ENCODE data around the gene DTNB. TPM values are rescaled to one million over a fixed set of nuclear protein-coding genes. Genes with fewer than 3 reads are reported as not detected.

Gene DTNB
- polyA plus RNA-seq, 1 donor from 2014 or later = 22.5 TPM

- no peaks in the 10 kb centered on the region for H3K27me3 ChIP-seq (ENCODE audit: insufficient read depth, low read depth, low read length)
- no peaks in the 10 kb centered on the region for H3K79me2 ChIP-seq (replicated peaks; ENCODE audit: insufficient read depth, low read length)
- H3K9me3 ChIP-seq (ENCODE audit: low read length) = no peaks in the 10 kb centered on the region
- H3F3A ChIP-seq (ENCODE audit: insufficient read depth, low read length, poor library complexity, severe bottlenecking) = no peaks in the 10 kb centered on the region
- H3K9ac ChIP-seq (ENCODE audit: low read length) = no peak overlapping the region
- H4K20me1 ChIP-seq (ENCODE audit: insufficient read depth) = no peaks in the 10 kb centered on the region
- H2AFZ ChIP-seq (ENCODE audit: low read depth, low read length) = no peak overlapping the region
- no peaks in the 10 kb centered on the region for H3K36me3 ChIP-seq (ENCODE audit: insufficient read depth, low read length)
- H3K9me2 ChIP-seq (ENCODE audit: insufficient read depth, low read length) = no peaks in the 10 kb centered on the region
- no peak overlapping the region for H3K4me2 ChIP-seq (ENCODE audit: low read length)
- TF ChIP-seq, protein P1, sequence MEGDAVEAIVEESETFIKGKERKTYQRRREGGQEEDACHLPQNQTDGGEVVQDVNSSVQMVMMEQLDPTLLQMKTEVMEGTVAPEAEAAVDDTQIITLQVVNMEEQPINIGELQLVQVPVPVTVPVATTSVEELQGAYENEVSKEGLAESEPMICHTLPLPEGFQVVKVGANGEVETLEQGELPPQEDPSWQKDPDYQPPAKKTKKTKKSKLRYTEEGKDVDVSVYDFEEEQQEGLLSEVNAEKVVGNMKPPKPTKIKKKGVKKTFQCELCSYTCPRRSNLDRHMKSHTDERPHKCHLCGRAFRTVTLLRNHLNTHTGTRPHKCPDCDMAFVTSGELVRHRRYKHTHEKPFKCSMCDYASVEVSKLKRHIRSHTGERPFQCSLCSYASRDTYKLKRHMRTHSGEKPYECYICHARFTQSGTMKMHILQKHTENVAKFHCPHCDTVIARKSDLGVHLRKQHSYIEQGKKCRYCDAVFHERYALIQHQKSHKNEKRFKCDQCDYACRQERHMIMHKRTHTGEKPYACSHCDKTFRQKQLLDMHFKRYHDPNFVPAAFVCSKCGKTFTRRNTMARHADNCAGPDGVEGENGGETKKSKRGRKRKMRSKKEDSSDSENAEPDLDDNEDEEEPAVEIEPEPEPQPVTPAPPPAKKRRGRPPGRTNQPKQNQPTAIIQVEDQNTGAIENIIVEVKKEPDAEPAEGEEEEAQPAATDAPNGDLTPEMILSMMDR (IDR thresholded peaks at IDR 0.05; ENCODE audit: poor library complexity, severe bottlenecking) = no peak
- TF ChIP-seq RAD21 (conservative IDR thresholded peaks at IDR 0.05) (no peak), MXI1 (conservative IDR thresholded peaks at IDR 0.05; ENCODE audit: poor library complexity, severe bottlenecking) (no peak), EZH2 (IDR thresholded peaks at IDR 0.05; ENCODE audit: borderline replicate concordance, insufficient read depth, low read length, poor library complexity, severe bottlenecking) (no peak), EP300 (conservative IDR thresholded peaks at IDR 0.05; ENCODE audit: poor library complexity, severe bottlenecking) (no peak), POLR2AphosphoS5 (IDR thresholded peaks at IDR 0.05) (no peak), TAF1 (IDR thresholded peaks at IDR 0.05; ENCODE audit: low read depth) (no peak), REST (IDR thresholded peaks at IDR 0.05; ENCODE audit: borderline replicate concordance) (no peak), SMC3 (conservative IDR thresholded peaks at IDR 0.05; ENCODE audit: poor library complexity) (no peak)
- H3K27ac ChIP-seq (ENCODE audit: low read length) = no peak overlapping the region
- H3K4me3 ChIP-seq (ENCODE audit: low read length) = no peak overlapping the region
These were observed 294.5 kb downstream of the DTNB start for GRCh38 chr2:25378731-25379490.

- Histone ChIP-seq H3K36me3 (ENCODE audit: insufficient read depth, low read length) (no peaks in the 10 kb centered on the region), H3K4me2 (ENCODE audit: low read length) (no peak overlapping the region), H3K27me3 (ENCODE audit: insufficient read depth, low read depth, low read length) (no peaks in the 10 kb centered on the region), H3F3A (ENCODE audit: insufficient read depth, low read length, poor library complexity, severe bottlenecking) (no peaks in the 10 kb centered on the region), H3K79me2 (replicated peaks; ENCODE audit: insufficient read depth, low read length) (no peaks in the 10 kb centered on the region), H3K4me3 (ENCODE audit: low read length) (no peak overlapping the region), H3K9me3 (ENCODE audit: low read length) (no peaks in the 10 kb centered on the region), H3K9ac (ENCODE audit: low read length) (peak overlapping the region; percentile 40), H2AFZ (ENCODE audit: low read depth, low read length) (no peak overlapping the region), H4K20me1 (ENCODE audit: insufficient read depth) (no peaks in the 10 kb centered on the region), H3K9me2 (ENCODE audit: insufficient read depth, low read length) (no peaks in the 10 kb centered on the region), H3K27ac (ENCODE audit: low read length) (peak overlapping the region; percentile 70)
- TF ChIP-seq EZH2 (IDR thresholded peaks at IDR 0.05; ENCODE audit: borderline replicate concordance, insufficient read depth, low read length, poor library complexity, severe bottlenecking) (no peak), TAF1 (IDR thresholded peaks at IDR 0.05; ENCODE audit: low read depth) (no peak), RAD21 (conservative IDR thresholded peaks at IDR 0.05) (no peak), SMC3 (conservative IDR thresholded peaks at IDR 0.05; ENCODE audit: poor library complexity) (no peak), MXI1 (conservative IDR thresholded peaks at IDR 0.05; ENCODE audit: poor library complexity, severe bottlenecking) (no peak), EP300 (conservative IDR thresholded peaks at IDR 0.05; ENCODE audit: poor library complexity, severe bottlenecking) (no peak), REST (IDR thresholded peaks at IDR 0.05; ENCODE audit: borderline replicate concordance) (no peak), POLR2AphosphoS5 (IDR thresholded peaks at IDR 0.05) (no peak)
- TF ChIP-seq, protein P1 (IDR thresholded peaks at IDR 0.05; ENCODE audit: poor library complexity, severe bottlenecking) = no peak
These were observed 295.5 kb downstream of the DTNB start for GRCh38 chr2:25377822-25378421.
